ENCODE data around the gene PANK2. TPM values are rescaled to one million over a fixed set of nuclear protein-coding genes. Genes with fewer than 3 reads are reported as not detected.
A peak's percentile ranks its signal among the peaks of the same experiment; 100 is the strongest.
"Not testable (repeated sequence)": the region's sequence is repeated elsewhere in the genome, so short reads cannot be mapped to it uniquely, and the experiment has no call there.

PANK2 gene
- total RNA-seq, 1 donor from 2014 or later: 65.4 TPM

DNA sequence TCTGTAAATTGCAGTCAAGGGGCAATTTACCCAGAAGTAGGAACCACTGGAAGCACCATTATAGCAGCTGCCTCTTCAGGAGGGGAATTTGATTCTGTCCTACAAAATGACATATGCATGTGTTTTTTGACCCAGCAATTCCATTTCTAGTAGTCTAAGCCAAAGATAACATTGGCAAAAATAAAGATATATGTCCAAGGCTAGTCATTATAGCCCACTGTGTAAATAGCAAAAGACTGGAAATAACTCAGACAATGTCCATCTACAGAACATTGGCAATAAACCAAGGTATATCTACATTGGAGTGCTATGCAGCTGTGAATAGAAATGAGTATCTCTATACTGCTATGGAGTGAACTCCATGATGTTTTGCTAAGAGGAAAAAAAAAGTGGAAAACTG, 12.5 kb upstream of the PANK2 start:
- peaks cover 8% of the 10 kb centered on the region for H3K4me1 Mint-ChIP-seq
- H3K4me3 Mint-ChIP-seq: no peak overlapping the region
- peaks cover 12% of the 10 kb centered on the region for H3K36me3 Mint-ChIP-seq (ENCODE audit: low read depth)
- TF ChIP-seq CTCF (conservative IDR thresholded peaks at IDR 0.05): no peak
- no peaks in the 10 kb centered on the region for H3K9me3 Mint-ChIP-seq
- H3K27me3 Mint-ChIP-seq (ENCODE audit: low read depth): no peaks in the 10 kb centered on the region
- DNase-seq (ENCODE audit: low read depth, low spot score): no peak
- H3K27ac Mint-ChIP-seq (ENCODE audit: unreplicated experiment): no peak overlapping the region

DNA sequence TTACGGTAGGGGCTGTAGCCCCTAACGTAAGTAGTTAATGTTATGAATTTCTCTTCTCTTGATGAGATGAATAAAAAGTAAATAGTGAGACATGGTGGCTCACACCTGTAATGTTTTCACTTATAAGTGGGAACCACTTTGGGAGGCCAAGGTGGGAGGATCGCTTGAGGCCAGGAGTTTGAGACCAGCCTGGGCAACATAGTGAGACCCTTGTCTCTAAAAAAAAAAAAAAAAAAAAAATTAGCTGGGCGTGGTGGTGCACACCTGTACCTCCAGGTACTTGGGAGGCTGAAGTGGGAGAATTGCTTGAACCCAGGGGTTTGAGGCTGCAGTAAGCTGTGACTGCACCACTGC, 10.3 kb upstream of the PANK2 start:
- DNase-seq (ENCODE audit: low read depth, low spot score); H3K4me3 Mint-ChIP-seq; H3K9me3 Mint-ChIP-seq; H3K27me3 Mint-ChIP-seq (ENCODE audit: low read depth); H3K4me1 Mint-ChIP-seq; H3K27ac Mint-ChIP-seq (ENCODE audit: unreplicated experiment); H3K36me3 Mint-ChIP-seq (ENCODE audit: low read depth): not testable (repeated sequence)

GRCh38 chr20:3885715-3886114, 3.5 kb upstream of the PANK2 start:
- Mint-ChIP-seq H3K9me3 (no peaks in the 10 kb centered on the region), H3K4me3 (peak overlapping the region; percentile 68), H3K4me1 (peaks cover 27% of the 10 kb centered on the region), H3K36me3 (ENCODE audit: low read depth) (peaks cover 3% of the 10 kb centered on the region), H3K27me3 (ENCODE audit: low read depth) (peaks cover 6% of the 10 kb centered on the region), H3K27ac (ENCODE audit: unreplicated experiment) (no peak overlapping the region)
- TF ChIP-seq CTCF (conservative IDR thresholded peaks at IDR 0.05): no peak
- DNase-seq (ENCODE audit: low read depth, low spot score): no peak

- no peak for TF ChIP-seq CTCF (conservative IDR thresholded peaks at IDR 0.05)
- Mint-ChIP-seq H3K27ac (ENCODE audit: unreplicated experiment) (peak overlapping the region; percentile 95), H3K9me3 (no peaks in the 10 kb centered on the region), H3K4me3 (peak overlapping the region; percentile 96), H3K4me1 (peaks cover 48% of the 10 kb centered on the region), H3K27me3 (ENCODE audit: low read depth) (peaks cover 6% of the 10 kb centered on the region), H3K36me3 (ENCODE audit: low read depth) (peaks cover 4% of the 10 kb centered on the region)
- no peak for DNase-seq (ENCODE audit: low read depth, low spot score)
Measured at GRCh38 chr20:3887876-3888620, 1.1 kb upstream of the PANK2 start.

GRCh38 chr20:3889489-3890397, 556 bp downstream of the PANK2 start:
- no peaks in the 10 kb centered on the region for H3K9me3 Mint-ChIP-seq
- DNase-seq (ENCODE audit: low read depth, low spot score): peak; percentile 15
- peak overlapping the region; percentile 97 for H3K4me3 Mint-ChIP-seq
- H3K27me3 Mint-ChIP-seq (ENCODE audit: low read depth): peaks cover 6% of the 10 kb centered on the region
- H3K4me1 Mint-ChIP-seq: peaks cover 57% of the 10 kb centered on the region
- peaks cover 5% of the 10 kb centered on the region for H3K36me3 Mint-ChIP-seq (ENCODE audit: low read depth)
- peak overlapping the region; percentile 97 for H3K27ac Mint-ChIP-seq (ENCODE audit: unreplicated experiment)
- no peak for TF ChIP-seq CTCF (conservative IDR thresholded peaks at IDR 0.05)

DNA sequence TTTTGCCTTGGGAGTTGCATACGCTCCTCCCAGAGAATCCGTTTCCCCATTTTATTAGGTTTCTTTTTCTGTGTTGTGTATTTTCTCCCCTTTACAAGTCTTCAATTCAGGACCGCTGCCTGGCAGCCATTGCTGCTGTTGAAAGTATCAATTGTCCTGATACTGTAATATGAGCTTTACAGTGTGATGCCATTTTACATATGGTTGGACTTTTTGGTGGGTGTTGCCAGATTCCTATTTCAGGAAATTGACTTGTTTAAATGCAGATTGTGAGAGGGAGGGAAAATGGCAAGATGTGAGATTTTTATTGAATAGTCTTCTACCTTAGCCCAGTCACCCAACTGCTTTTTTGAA, 1.2 kb downstream of the PANK2 start:
- H3K27ac Mint-ChIP-seq (ENCODE audit: unreplicated experiment): peak overlapping the region; percentile 97
- peaks cover 6% of the 10 kb centered on the region for H3K27me3 Mint-ChIP-seq (ENCODE audit: low read depth)
- H3K9me3 Mint-ChIP-seq: no peaks in the 10 kb centered on the region
- peak overlapping the region; percentile 97 for H3K4me3 Mint-ChIP-seq
- DNase-seq (ENCODE audit: low read depth, low spot score): no peak
- H3K4me1 Mint-ChIP-seq: peaks cover 59% of the 10 kb centered on the region
- TF ChIP-seq CTCF (conservative IDR thresholded peaks at IDR 0.05): no peak
- H3K36me3 Mint-ChIP-seq (ENCODE audit: low read depth): peaks cover 7% of the 10 kb centered on the region
